Epithelial cell of prostate (primary cell): ENCODE results near the gene KLRF2.

Experiments used
- DNase-seq: peaks from one replicate; pipeline ENCODE4 v3.0.0-alpha.2; 2011; ENCODE audit warnings: low read depth, low spot score
- H3K27ac ChIP-seq: fragments of 450-650 bp; 2 replicates; pipeline ENCODE4 v1.5.1; 2017; ENCODE audit warnings: mild to moderate bottlenecking

KLRF2 gene

DNA sequence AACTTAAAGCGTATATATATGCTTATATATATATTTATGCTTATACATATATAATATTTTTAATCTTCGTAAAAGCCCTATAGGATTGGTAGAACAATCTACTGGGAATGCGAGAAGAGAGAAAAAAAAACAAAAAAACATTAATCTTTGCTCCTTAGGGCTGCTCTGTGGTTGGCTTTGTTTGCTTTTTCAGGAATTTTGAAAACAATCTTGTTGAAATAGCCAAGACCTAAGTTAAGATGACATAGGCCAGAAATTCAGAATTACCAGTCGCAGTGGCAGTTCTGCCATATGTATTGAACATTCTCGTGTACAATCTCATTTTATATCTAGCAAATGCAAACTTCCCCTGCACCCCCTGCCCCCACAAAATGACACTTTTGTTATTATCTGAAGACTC lies 699 bp downstream of the KLRF2 start:
- no peak for DNase-seq
- no peak overlapping the region for H3K27ac ChIP-seq

DNA sequence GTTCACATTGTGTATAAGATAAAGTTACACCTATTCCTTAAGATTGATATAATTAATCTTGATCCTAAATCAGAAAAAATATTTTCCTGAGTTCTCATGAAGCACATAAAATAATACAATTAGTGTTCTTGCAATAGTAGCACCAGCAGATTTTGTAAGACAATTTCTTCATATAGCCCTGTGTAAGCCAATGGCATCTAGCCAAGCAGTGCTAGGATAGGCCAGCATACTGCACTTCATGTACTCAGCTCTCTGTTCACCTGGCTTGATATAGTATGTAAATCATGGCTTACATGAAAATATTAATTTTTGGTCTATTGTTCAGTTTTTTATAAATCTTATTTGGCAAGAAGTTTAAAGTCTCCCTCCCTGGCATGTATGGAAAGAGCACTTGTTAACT lies 1.9 kb downstream of the KLRF2 start:
- peak overlapping the region; percentile 8 for H3K27ac ChIP-seq
- no peak for DNase-seq

DNA sequence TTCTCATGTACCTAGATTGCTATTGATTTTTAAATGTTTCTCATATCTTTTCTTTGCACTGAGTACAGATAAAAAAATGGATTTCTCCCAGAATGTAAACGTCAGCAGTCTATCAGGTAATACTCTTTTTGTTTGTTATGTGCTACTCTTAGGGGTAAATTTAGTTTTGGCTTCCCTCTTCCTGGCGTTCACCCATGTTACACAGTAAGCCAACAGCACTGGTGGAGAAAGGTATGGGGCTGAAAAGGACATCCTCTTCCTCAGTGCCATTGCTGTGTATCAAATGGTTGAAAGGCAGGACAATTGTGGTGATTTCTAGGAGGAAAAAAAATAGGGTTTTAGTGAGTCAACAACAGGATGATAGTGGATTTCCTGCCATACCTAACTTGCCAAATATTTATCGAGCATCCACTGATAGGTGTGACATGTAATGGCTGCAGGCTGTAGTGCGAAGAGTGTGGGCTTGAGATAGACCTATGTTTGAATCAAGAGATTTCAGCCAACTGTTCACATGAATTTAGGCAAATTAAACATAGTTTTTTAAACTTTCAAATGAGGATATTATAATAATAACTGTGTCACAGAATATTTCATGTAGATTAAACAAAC lies 7.5 kb downstream of the KLRF2 start:
- no peak overlapping the region for H3K27ac ChIP-seq
- DNase-seq, result no peak

DNA sequence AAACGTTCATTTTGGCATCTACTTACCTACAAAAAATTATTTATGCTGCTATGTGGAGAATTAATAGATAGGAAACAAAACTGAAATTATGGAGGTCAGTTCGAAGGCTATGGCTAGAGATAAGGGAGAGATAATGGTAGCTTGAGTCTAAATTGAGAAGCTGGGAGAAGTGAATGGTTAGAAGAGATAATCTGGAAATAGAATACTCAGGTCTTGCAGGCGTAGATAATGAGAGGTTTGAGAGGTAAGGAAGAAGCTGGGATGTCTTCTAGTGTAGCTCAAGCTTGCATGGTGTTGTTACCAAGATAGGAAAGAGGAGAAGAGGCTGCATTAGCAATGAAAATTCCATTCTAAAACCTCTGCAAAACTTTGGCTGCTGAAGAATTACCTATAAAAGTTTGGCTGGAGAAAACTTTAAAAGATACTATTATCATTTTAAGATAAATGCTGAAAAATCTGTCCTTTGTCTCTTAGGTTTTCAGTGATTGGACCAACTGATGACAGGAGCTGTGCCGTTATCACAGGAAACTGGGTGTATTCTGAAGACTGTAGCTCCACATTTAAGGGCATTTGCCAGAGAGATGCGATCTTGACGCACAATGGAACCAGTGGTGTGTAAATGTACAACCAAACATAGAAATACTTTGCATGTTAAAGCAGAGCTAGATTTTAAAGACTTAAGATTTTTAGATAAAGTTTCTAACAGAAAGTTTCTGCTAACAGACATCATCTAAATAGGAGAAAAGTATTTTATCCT lies 14.1 kb downstream of the KLRF2 start:
- no peak for DNase-seq
- H3K27ac ChIP-seq, result no peak overlapping the region

DNA sequence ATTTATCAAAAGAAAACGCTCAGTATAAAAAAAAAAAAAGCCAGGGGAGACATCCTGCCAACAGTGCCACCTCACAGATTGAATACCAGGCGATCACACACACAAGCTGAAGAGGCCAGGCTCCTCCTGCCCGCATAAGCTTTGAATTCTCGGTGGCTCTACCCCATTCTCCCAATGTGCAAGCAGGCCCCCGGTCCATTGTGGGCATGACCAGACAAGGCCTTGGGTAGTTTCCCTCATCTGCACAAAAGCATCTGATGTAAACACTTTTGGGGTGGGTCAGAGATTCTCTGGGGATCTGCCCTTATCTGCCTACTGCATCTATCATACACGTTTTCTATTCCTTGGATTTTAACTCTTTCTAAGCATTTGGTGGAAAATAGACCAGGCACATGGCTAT lies 16.2 kb downstream of the KLRF2 start:
- peak overlapping the region; percentile 30 for H3K27ac ChIP-seq
- DNase-seq, result no peak

DNA sequence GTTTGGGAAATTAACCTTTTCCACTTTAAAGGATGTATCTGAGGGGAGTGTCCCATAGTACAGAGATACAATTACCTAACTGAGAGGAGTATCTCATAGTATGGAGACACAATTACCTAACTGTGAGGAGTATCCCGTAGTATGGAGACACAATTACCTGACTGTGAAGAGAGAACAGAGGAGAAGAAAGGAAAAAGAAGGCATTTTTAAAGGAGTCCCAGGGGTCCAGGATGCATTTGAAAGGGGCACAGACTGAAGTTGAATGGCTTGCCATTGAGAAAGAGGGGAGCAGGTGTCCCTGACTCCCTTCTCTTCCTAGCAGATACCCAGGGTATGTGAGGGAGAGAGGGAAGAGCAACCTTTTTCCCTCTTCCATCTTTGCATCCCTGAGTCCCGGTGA lies 17.9 kb downstream of the KLRF2 start:
- no peak overlapping the region for H3K27ac ChIP-seq
- DNase-seq, result no peak

DNA sequence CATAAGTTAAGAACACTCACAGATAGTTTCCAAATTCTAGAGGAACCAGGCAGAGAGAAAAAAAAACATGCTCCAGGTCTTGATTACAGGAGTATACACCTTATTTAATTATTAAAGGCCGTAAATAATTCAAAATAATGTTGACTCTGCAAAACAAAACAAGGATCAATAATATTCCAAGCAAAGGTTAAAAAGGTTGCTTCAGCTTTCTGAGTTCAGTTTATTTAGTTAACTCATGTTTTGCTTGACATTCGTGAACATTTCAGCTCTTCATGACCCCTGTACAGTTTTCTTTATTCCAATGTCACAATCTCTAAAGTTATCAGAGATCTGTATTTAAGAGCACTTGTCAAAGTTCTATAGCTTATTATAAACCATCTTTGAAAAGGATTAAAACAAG lies 19.6 kb downstream of the KLRF2 start:
- H3K27ac ChIP-seq, result no peak overlapping the region
- DNase-seq, result no peak

DNA sequence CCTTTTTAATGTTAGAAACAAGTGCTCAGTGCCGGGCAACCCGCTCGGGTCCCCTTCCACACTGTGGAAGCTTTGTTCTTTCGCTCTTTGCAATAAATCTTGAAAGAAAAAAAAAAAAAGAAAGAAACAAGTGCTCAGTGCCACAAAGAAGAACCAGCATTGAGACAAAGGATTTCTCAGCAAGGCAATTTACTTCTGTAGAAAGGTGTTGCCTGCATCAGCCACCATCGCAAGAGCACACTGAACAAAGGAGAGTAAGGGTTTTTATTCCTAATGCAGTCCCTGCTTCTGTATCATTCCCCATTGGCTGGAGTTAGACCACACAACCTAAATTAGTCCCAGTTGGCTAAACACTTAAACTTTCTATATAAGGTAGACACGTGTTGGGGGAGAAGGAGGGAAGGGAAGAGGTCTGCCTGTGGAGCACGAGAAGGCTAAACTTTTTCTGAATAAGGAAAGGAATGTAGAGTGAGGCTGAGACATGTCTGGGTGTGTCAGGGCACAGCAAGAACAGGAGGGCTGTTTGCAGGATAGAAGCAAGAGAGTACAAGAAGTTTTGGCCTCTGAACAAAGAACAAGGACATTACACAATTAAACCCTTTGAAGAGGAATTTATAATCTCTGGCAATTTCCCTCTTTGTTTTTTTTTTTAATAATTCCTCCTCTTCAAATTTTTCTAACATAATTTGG lies 21.4 kb downstream of the KLRF2 start:
- no peak for DNase-seq
- H3K27ac ChIP-seq, result no peak overlapping the region

DNA sequence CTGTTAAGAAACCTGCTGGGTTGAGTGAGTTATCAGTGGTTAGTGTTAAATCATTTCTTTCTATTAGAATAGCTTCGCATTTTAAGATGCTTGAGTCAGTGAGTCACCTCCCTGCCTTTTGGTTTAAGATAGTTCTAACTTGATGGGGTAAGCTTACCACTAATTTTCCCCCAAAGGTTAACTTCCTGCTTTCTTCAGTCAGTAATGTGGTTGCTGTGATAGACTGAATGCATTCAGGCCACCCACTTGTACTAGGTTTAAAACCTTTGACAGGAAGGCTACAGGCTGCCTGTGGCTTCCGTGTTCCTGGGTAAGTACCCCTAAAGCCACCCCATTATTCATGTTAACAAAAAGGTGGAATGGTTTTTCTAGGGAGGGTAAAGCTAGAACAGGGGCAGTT lies 25.6 kb downstream of the KLRF2 start:
- H3K27ac ChIP-seq, result no peak overlapping the region
- DNase-seq, result no peak

DNA sequence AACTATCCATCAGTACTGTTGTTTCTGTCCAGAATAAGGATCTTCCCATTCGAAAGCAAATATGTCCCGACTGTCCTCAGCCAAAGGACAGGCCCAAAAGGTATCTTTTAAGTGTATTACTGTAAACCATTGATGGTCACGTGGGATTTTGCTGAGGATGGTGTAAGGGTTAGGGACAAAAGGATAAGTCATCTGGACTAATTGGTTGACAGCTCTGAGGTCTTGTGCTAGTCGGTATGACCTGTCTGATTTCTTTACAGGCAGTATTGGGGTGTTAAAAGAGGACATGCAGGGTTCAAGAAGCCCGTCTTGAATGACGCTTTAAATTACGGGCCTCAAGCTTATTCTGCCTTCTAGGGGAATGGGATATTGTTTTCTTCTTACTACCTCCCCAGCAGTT lies 26.5 kb downstream of the KLRF2 start:
- DNase-seq, result no peak
- no peak overlapping the region for H3K27ac ChIP-seq

DNA sequence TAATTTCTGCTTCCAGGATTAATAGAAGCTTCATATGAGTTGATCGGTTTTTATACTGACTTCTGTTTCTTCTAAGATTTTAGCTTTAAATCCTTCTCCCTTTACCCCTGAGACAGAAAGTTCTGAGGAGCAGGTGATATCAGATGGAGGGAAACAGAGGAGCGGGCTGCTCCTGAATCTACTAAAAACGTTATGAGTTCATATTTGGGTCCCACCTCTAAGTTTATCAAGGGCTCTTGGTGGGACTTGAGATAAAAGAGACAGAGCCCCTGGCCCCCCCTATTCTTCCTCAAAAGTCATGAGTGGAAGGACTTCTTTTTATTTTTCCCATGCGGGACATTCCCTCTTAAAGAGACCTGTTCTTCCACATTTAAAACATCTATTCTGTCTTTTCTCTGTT lies 27.1 kb downstream of the KLRF2 start:
- H3K27ac ChIP-seq, result no peak overlapping the region
- DNase-seq, result no peak

DNA sequence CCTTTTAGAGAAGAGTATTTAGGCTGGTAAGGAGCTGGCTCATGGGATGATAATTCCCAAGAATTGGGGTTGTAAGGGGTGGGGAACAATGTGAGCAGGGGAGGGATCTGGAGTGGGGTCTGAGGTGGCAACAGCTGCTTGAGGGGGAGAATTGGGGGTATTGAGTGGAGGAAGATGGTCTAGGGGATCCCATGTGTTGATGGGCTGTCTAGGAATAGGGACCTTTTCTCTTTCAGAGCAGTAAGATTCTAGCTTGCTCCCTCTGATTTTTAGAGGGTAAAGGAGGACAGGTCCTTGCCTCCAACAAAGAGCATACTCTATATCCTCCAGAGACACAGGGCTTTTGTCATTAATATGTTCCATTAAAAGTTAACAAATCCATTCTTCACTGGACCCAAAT lies 28.4 kb downstream of the KLRF2 start:
- DNase-seq, result no peak
- H3K27ac ChIP-seq, result no peak overlapping the region

DNA sequence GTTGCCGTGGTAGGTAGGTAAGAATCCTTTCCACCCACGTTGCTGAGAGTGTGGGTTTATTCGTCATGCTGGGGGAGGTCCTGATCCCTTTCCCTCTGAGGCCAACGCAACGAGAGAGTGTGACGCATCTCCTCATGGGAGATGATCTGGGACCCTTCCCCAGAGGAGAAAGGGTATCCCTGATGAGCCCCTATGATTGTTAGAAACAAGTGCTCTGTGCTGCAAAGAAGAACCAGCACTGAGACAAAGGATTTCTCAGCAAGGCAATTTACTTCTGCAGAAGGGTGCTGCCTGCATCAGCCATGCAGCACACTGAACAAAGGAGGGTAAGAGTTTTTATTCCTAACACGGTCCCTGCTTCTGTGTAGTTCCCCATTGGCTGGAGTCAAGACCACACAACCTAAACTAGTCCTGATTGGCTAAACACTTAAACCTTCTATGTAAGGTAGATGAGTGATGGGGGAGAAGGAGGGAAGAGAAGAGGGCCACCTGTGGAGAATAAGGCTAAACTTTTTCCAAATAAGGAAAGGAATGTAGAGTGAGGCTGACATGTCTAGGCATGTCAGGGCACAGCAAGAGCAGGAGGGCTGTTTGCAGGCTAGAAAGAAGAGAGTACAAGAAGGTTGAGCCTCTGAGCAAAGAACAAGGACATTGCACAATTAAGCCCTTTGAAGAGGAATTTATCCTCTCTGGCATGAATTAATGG lies 29.6 kb downstream of the KLRF2 start:
- no peak overlapping the region for H3K27ac ChIP-seq
- no peak for DNase-seq

DNA sequence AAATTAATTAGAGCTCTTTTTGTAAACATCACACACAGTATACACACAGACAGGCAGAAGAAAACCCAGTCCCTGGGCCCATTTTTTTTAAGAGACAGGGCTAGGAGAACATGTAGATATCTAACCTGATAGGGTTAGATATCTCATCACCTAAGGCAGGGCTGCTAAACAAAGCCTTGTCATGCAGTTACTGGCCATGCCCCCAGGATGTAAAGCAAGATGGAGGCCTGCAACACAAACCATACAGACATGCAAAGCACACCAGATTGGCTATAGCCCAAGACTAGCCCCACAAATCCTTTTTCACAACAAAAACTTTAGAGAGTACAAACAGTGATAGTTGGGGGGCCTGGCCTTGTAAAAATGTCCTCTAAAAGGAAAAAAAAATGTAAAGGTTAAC lies 30.4 kb downstream of the KLRF2 start:
- DNase-seq, result no peak
- no peak overlapping the region for H3K27ac ChIP-seq

DNA sequence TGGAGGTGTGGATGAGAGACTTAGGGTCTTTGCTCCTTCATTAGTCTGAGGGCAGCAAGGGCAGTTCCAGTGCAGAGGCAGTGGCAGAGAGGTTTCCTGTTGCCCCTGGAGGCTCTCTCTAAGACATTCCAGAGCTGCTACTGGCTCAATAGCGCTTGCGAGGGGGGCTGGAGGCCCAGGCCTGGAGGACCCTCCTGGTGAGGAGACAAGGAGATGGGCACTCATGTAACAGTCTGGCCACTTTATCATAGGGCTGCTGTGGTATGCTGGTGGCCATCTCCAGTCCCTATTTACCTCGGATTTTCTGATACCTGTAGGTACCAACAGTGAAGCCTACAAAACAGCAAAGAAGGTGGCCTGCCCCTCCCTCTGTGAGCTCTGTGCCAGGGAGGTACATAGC lies 38.2 kb downstream of the KLRF2 start:
- no peak overlapping the region for H3K27ac ChIP-seq
- no peak for DNase-seq

DNA sequence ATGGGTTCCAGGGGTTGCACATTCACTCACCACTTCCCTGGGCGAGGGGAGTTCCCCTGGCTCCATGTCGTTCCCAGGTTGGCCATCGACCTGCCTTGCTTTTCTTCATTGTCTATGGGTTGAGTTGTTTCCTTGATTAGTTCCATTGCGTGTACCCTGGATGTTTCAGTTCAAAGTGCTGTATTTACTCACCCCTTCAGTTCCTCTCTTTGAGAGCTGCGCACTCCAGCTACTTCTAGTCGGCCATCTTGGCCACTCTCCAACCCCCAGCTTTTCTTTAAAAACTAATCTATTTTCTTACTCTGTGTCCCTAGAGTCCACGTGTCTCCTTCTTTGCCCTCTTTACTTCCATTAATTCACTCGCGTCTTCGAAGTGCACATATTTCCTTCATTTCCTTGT lies 39.2 kb downstream of the KLRF2 start:
- no peak overlapping the region for H3K27ac ChIP-seq
- DNase-seq, result no peak

DNA sequence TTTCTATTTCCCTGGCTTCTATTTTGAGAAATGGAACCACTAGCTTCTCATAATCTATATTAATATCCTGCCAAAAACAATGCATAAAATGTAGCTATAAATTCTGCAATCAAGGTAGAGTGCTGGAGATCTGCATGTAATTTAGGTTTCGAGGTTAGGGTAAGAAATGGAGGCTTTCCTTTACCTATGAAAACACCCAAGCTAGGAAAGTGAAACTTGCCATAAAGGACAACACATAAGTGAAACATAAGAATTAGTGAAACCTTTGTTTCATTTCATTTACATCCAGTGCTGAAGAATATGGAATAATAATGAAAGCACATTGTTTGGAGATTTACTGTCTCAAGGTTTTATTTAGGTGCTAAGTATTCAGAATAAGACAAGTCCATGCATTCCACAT lies 41.1 kb downstream of the KLRF2 start:
- no peak overlapping the region for H3K27ac ChIP-seq
- no peak for DNase-seq

DNA sequence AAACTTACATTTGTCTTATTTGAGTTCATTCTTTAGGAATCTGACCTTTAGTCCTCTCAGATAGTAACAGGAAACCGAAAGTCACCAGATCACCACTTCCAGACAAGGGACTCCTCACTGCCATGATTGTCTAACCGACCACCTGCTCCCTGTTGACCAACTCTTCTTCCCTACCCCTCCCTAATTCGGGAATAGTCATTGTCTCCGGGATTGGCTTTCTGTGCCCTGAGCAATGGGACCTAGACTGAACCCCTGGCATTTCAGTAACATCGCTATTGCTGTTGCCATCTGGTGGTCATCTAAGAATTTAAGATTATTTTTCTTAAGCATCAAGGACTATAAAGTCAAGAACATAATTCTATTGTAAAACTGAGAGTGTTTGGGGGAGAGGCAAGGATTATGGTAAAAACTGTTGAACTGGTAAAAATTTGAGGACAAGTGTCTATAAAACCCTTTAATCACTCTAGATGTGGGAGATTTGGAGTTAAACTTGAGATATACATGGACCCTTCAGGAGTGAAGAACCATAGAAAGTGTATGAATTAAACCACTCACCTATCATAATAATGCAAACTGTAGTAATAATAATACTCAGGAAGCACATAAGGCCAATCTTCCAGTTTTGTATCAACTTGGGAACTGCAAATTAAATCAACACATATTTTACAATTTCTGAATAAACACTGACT lies 44.6 kb downstream of the KLRF2 start:
- no peak for DNase-seq
- H3K27ac ChIP-seq, result no peak overlapping the region

DNA sequence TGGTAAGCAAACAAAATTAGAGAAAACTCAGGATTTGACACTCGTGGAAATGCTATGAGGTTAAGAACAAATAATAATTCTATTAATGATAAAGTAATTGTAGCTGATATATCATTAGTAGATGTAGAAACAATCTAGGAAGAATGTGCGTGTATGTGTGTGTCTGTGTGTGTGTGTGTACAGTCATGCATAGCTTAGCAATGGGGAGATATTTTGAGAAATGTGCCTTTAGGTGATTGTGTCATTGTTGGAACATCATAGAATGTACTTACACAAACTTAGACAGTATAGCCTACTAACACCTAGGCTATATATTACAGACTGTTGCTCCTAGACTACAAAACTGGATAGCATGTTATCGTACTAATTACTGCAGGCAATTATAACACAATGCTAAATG lies 45.6 kb downstream of the KLRF2 start:
- H3K27ac ChIP-seq, result no peak overlapping the region
- no peak for DNase-seq

DNA sequence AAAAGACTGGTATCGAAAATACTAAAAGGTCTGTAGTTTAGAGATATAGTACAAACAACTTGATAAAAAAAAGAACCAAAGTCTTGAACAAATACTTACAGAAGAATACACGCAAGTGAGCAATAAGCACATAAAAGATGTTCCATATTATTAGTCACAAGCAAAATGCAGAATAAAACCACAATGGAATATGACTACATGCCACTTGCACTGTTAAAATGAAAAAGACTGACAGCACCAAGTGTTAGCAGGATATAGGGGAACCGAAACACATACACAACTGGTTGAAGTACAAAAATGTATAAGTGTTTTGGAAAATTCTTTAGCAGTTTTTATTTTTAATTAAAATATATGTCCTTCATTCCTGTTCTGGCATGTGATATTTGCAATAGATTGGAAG lies 47.3 kb downstream of the KLRF2 start:
- H3K27ac ChIP-seq, result no peak overlapping the region
- DNase-seq, result no peak

DNA sequence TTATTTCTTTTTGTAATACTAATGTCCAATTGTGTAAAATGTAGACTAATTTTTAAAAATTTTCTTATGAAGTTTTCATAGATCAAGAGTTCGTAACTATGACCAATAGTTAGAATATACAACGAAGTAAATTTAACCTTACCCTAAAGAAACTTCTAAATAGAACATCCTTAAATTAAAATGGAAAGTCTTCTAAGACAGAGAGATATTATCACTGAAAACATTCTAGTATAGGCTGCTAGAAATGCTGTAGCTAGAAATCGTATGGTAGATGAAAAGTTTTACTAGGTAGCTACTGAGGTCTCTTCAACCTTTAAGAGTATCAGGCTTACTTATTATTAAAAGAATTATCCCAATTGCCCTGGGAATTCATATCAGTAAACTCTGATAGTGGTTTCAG lies 50.0 kb downstream of the KLRF2 start:
- H3K27ac ChIP-seq, result no peak overlapping the region
- no peak for DNase-seq
